ENCODE measurements around the gene ATP2B2.
"Not testable (repeated sequence)": the region's sequence is repeated elsewhere in the genome, so short reads cannot be mapped to it uniquely, and the experiment has no call there.

The ATP2B2 gene

GRCh38 chr3:10505050-10505790, at the start of gene ATP2B2:
TSS of gene ATP2B2 (minus strand) at chr3:10505586. CDS start at chr3:10449543, 56,043 bp downstream.
- no peak for DNase-seq

- DNase-seq: no peak
These were observed 49.4 kb upstream of the ATP2B2 start for GRCh38 chr3:10554746-10555145.

- no peak for DNase-seq
These were observed 48.8 kb upstream of the ATP2B2 start for GRCh38 chr3:10554236-10554611.

GRCh38 chr3:10553591-10554235, 48.3 kb upstream of the ATP2B2 start:
- DNase-seq: no peak

GRCh38 chr3:10552631-10552943, 47.2 kb upstream of the ATP2B2 start:
- DNase-seq: no peak

- DNase-seq: no peak
These were observed 46.6 kb upstream of the ATP2B2 start for GRCh38 chr3:10551821-10552630.

- no peak for DNase-seq
These were observed 45.8 kb upstream of the ATP2B2 start for GRCh38 chr3:10551139-10551538.

GRCh38 chr3:10550705-10551104, 45.3 kb upstream of the ATP2B2 start:
- DNase-seq: no peak

GRCh38 chr3:10549617-10550230, 44.3 kb upstream of the ATP2B2 start:
- DNase-seq: no peak

GRCh38 chr3:10548992-10549391, 43.6 kb upstream of the ATP2B2 start:
- no peak for DNase-seq

- DNase-seq: no peak
These were observed 42.7 kb upstream of the ATP2B2 start for GRCh38 chr3:10547841-10548783.

GRCh38 chr3:10547413-10547812, 42.0 kb upstream of the ATP2B2 start:
- DNase-seq: no peak

GRCh38 chr3:10546820-10547263, 41.5 kb upstream of the ATP2B2 start:
- DNase-seq: no peak

- DNase-seq: no peak
These were observed 40.8 kb upstream of the ATP2B2 start for GRCh38 chr3:10546181-10546624.

GRCh38 chr3:10542518-10542917, 37.1 kb upstream of the ATP2B2 start:
- no peak for DNase-seq

GRCh38 chr3:10540347-10540746, 35.0 kb upstream of the ATP2B2 start:
- DNase-seq: not testable (repeated sequence)

GRCh38 chr3:10534066-10534465, 28.7 kb upstream of the ATP2B2 start:
- DNase-seq: no peak

GRCh38 chr3:10533737-10534023, 28.3 kb upstream of the ATP2B2 start:
- DNase-seq: no peak

- no peak for DNase-seq
These were observed 27.8 kb upstream of the ATP2B2 start for GRCh38 chr3:10532939-10533736.

GRCh38 chr3:10531031-10531430, 25.6 kb upstream of the ATP2B2 start:
- DNase-seq: no peak

GRCh38 chr3:10530241-10530640, 24.9 kb upstream of the ATP2B2 start:
- no peak for DNase-seq

- DNase-seq: no peak
These were observed 24.4 kb upstream of the ATP2B2 start for GRCh38 chr3:10529809-10530208.
